Stomach smooth muscle (tissue), 2 donors: Measurements from ENCODE around the gene WDR88.
"Not testable (repeated sequence)": the region's sequence is repeated elsewhere in the genome, so short reads cannot be mapped to it uniquely, and the experiment has no call there.

Experiments
- H3K27ac ChIP-seq: one replicate; pipeline ENCODE4 v1.7.0; 2013; ENCODE audit warnings: mild to moderate bottlenecking, low read length, inconsistent platforms
- H3K27me3 ChIP-seq, 2 donors: one replicate each; pipeline ENCODE4 v1.7.0; 2013; ENCODE audit warnings: low read length in 2 of 2; ENCODE audit not compliant: insufficient read depth in 2 of 2, control insufficient read depth in 1 of 2
- H3K36me3 ChIP-seq, 2 donors: one replicate each; pipeline ENCODE4 v1.7.0; 2013; ENCODE audit warnings: low read length in 2 of 2; ENCODE audit not compliant: control insufficient read depth in 2 of 2, insufficient read depth in 2 of 2
- H3K4me1 ChIP-seq: one replicate; pipeline ENCODE4 v1.7.0; 2013; ENCODE audit warnings: low read length; ENCODE audit not compliant: control insufficient read depth, insufficient read depth
- H3K4me3 ChIP-seq, 2 donors: one replicate each; pipeline ENCODE4 v1.7.0; 2013; ENCODE audit warnings: low read length in 2 of 2
- H3K9ac ChIP-seq, 2 donors: one replicate each; pipeline ENCODE4 v1.7.0; 2013; ENCODE audit warnings: low read length in 2 of 2, mild to moderate bottlenecking in 1 of 2
- H3K9me3 ChIP-seq, 2 donors: one replicate each; pipeline ENCODE4 v1.7.0; 2013; ENCODE audit warnings: low read length in 2 of 2; ENCODE audit not compliant: control insufficient read depth in 2 of 2
- donor health status: healthy.
- donor health status: Pancreatic carcinoma.

Gene WDR88

DNA sequence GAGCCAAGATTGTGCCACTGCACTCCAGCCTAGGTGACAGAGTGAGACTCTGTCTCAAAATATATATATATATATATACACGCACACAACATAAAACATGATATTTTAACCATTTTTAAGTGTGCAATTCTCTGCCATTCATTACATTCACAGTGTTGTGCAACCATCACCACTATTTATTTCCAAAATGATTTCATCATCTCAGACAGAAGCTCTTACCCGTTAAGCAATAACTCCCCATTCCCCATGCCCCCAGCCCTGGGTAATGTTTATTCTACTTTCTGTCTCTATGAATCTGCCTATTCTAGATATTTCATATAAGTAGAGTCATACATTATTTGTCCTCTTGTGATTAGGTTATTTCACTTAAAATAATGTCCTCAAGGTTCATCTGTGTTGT lies 20.3 kb downstream of the WDR88 start:
- H3K27ac ChIP-seq, result no peak overlapping the region
- H3K9me3 ChIP-seq, result no peaks in the 10 kb centered on the region
- no peaks in the 10 kb centered on the region for H3K36me3 ChIP-seq
- H3K4me3 ChIP-seq, result no peak overlapping the region
- H3K4me1 ChIP-seq, result no peaks in the 10 kb centered on the region
- H3K27me3 ChIP-seq, result no peaks in the 10 kb centered on the region
- H3K9ac ChIP-seq, result no peak overlapping the region

DNA sequence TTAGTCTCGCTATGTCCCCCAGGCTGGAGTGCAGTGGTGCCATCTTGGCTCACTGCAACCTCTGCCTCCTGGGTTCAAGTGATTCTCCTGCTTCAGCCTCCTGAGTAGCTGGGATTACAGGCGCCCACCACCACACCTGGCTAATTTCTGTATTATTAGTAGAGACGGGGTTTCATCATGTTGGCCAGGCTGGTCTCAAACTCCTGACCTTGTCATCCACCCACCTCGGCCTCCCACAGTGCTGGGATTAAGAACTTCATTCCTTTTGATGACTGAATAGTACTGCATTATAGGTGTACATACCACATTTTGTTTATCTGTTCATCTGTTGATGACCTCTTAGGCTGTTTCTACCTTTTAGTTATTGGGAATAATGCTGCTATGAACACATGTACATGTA lies 20.7 kb downstream of the WDR88 start:
- not testable (repeated sequence) for H3K27me3 ChIP-seq, H3K9me3 ChIP-seq, H3K27ac ChIP-seq

DNA sequence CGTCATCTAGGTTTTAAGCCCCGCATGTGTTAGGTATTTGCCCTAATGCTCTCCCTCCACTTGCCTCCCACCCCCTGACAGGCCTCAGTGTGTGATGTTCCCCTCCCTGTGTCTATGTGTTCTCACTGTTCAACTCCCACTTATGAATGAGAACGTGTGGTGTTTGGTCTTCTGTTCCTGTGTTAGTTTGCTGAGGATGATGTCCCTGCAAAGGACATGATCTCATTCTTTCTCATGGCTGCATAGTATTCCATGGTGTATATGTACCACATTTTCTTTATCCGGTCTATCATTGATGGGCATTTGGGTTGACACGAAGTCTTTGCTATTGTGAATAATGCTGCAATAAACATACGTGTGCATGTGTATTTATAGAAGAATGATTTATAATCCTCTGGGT lies 22.4 kb downstream of the WDR88 start:
- H3K9ac ChIP-seq, H3K27me3 ChIP-seq, H3K9me3 ChIP-seq, H3K36me3 ChIP-seq, H3K27ac ChIP-seq, H3K4me1 ChIP-seq, H3K4me3 ChIP-seq: not testable (repeated sequence)

More for the DNA sequence above, 20.7 kb downstream of the WDR88 start:
- H3K4me3 ChIP-seq, H3K36me3 ChIP-seq, H3K4me1 ChIP-seq, H3K9ac ChIP-seq: not testable (repeated sequence)

DNA sequence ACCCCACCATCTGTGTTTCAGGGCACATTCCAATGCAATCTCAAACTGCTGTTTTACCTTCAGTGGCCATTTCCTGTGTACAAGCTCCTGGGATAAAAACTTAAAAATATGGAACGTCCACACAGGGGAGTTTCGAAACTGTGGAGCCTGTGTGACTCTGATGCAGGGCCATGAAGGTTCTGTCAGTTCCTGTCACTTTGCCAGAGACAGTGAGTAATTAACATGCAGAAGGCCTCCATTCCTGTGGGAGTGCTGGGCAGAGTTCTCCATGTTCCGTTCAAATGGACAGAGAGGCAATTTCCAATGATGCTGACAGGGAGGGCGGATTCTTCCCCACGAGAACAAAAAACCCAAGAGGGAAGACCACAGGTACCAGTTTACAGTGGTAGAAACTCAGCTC lies 24.4 kb downstream of the WDR88 start:
- H3K9ac ChIP-seq, result no peak overlapping the region
- no peaks in the 10 kb centered on the region for H3K27me3 ChIP-seq
- no peak overlapping the region for H3K27ac ChIP-seq
- H3K4me1 ChIP-seq, result no peaks in the 10 kb centered on the region
- H3K9me3 ChIP-seq, result no peaks in the 10 kb centered on the region
- no peaks in the 10 kb centered on the region for H3K36me3 ChIP-seq
- H3K4me3 ChIP-seq, result no peak overlapping the region

DNA sequence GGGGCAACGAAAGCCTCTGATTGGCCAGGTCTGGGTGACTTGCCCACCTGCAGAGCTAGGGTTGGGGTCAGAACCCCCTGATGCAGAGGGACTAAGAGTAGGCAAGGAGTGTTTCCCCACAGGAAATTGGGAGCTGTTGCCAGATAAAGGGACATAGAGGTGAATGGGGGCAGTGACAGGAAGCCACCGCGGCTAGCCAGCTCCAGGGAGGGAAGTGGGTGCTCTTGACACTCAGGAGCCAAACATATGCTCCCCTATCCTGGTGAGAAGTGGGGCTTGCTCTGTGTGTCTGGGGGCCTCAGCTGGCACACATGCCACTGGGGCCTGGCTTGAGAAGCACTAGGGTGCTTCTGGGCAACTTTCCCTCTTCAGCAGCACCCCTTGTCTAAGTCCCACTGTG lies 26.0 kb downstream of the WDR88 start:
- Histone ChIP-seq H3K27ac (no peak overlapping the region), H3K9me3 (no peaks in the 10 kb centered on the region), H3K4me1 (no peaks in the 10 kb centered on the region), H3K4me3 (no peak overlapping the region), H3K27me3 (no peaks in the 10 kb centered on the region), H3K9ac (no peak overlapping the region), H3K36me3 (no peaks in the 10 kb centered on the region)

DNA sequence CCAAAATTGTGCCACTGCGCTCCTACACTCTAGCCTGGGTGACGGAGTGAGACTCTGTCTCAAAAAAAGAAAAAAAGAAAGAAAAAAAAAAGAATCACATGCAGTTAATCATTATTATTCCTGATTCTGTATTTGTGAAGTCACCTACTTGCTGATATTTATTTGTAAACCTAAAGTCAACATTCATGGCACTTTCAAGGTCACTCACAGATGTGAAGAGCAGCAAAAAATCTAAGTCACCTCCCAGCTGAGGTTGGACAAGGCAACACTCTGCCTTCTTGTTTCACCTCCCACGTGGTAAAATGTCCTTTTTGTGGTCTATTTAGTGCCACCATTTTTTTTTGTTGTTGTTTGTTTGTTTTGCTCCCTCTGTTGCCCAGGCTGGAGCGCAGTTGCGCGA lies 26.5 kb downstream of the WDR88 start:
- no peak overlapping the region for H3K9ac ChIP-seq
- H3K4me1 ChIP-seq, result no peaks in the 10 kb centered on the region
- no peaks in the 10 kb centered on the region for H3K36me3 ChIP-seq
- no peaks in the 10 kb centered on the region for H3K27me3 ChIP-seq
- no peak overlapping the region for H3K27ac ChIP-seq
- H3K9me3 ChIP-seq, result no peaks in the 10 kb centered on the region
- H3K4me3 ChIP-seq, result no peak overlapping the region

DNA sequence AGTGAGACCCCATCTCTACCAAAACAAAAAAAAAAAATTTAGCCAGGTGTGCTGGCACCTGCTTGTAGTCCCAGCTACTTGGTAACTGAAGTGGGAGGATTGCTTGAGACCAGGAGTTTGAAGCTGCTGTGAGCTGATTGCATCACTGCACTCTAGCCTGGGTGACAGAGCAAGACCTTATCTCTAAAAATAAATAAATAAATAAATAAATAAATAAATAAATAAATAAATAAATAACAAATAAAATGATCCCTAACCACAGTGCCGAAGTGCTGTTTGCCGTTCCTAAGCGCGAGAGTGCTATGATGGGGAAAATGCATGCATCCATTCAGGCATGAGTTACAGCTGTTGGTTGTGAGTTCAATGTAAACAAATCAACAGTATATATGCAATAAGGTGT lies 27.2 kb downstream of the WDR88 start:
- Histone ChIP-seq H3K27ac (no peak overlapping the region), H3K36me3 (no peaks in the 10 kb centered on the region), H3K4me3 (no peak overlapping the region), H3K27me3 (no peaks in the 10 kb centered on the region), H3K9me3 (no peaks in the 10 kb centered on the region), H3K9ac (no peak overlapping the region), H3K4me1 (no peaks in the 10 kb centered on the region)

DNA sequence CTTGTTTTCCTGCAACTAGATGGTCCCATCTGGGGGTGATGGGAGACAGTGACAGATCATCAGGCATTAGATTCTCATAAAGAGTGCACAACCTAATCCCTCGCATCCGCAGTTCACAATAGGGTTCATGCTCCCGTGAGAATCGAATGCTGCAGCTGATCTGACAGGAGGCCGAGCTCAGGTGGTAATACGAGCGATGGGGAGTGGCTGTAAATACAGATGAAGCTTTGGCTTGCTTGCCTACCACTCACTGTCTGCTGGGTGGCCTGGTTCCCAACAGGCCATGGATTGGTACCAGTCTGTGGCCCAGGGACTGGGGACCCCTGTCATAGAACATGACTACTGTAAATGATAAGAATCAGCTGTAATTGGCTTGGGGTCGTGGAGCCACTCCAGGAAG lies 28.0 kb downstream of the WDR88 start:
- Histone ChIP-seq H3K27ac (no peak overlapping the region), H3K9ac (no peak overlapping the region), H3K27me3 (no peaks in the 10 kb centered on the region), H3K4me1 (no peaks in the 10 kb centered on the region), H3K36me3 (no peaks in the 10 kb centered on the region), H3K4me3 (no peak overlapping the region), H3K9me3 (no peaks in the 10 kb centered on the region)

DNA sequence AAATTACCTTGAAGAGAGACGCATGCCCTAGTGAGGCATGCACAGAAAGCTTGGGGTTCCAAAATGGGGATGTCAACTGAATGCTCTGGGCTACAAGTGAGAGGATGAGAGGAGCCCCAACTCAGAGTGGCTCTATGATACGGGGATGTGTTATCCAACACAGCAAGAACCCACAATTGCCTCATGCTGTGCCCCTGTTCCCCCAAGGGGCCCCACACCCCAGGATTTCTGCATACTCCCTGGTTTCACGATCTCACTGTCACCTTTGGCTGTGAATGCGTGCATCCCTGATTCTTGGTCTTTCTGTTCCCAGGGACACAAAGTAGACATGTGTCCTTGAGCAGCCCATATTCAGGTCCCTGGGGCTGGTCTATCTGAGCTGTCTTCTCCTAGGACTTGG lies 29.3 kb downstream of the WDR88 start:
- Histone ChIP-seq H3K9me3 (no peaks in the 10 kb centered on the region), H3K9ac (no peak overlapping the region), H3K4me3 (no peak overlapping the region), H3K36me3 (no peaks in the 10 kb centered on the region), H3K27me3 (no peaks in the 10 kb centered on the region), H3K4me1 (no peaks in the 10 kb centered on the region), H3K27ac (no peak overlapping the region)

DNA sequence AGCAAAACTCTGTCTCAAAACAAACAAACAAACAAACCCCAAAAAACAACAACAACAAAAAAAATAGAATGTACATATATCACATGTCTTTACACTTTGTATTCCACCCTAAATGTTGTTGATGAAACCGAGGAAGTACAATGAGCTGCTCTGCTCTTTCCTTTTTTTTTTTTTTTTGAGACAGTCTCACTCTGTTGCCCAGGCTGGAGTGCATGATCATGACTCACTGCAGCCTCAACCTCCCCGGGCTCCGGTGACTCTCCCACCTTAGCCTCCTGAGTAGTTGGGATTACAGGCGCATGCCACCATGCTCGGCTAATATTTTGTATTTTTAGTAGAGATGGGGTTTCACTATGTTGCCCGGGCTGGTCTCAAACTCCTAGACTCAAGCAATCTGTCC lies 31.6 kb downstream of the WDR88 start:
- Histone ChIP-seq H3K9me3 (no peaks in the 10 kb centered on the region), H3K27me3 (no peaks in the 10 kb centered on the region), H3K9ac (no peak overlapping the region), H3K27ac (no peak overlapping the region), H3K4me1 (no peaks in the 10 kb centered on the region), H3K4me3 (no peak overlapping the region), H3K36me3 (no peaks in the 10 kb centered on the region)

DNA sequence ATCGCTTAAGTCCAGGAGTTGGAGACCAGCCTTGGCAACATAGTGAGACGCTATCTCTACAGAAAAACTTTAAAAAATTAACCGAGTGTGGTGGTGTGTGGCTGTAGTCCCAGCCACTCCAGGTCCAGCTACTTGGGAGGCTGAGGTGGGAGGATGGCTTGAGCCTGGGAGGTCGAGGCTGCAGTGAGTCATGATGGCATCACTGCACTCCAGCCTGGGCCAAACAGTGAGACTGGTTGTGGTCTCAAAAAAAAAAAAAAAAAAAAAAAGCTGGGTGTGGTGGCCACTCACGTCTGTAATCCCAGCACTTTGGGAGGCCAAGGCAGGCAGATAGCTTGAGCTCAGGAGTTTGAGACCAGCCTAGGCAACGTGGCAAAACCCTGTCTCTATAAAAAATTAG lies 34.1 kb downstream of the WDR88 start:
- H3K9me3 ChIP-seq, H3K9ac ChIP-seq, H3K4me1 ChIP-seq, H3K27ac ChIP-seq, H3K4me3 ChIP-seq, H3K27me3 ChIP-seq, H3K36me3 ChIP-seq: not testable (repeated sequence)

DNA sequence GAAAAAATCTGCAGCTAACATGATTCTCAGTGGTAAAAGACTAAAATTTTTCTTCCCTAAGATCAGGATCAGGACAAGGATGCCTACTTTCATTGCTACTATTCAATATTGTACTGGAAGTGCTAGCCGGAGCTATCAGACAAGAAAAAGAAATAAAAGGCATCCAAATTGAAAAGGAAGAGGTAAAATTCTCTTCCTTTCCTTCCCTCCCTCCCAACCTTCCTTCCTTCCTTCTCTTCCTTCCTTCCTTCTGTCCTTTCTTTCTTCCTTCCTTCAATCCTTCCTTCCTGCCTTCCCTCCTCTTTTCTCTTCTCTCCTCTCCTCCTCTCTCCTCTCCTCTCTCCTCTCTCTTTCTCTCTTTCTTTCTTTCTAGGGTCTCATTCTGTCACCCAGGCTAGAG lies 35.5 kb downstream of the WDR88 start:
- H3K9me3 ChIP-seq, result no peaks in the 10 kb centered on the region
- H3K27ac ChIP-seq, result no peak overlapping the region
- no peaks in the 10 kb centered on the region for H3K27me3 ChIP-seq
- no peaks in the 10 kb centered on the region for H3K36me3 ChIP-seq
- H3K4me1 ChIP-seq, result no peaks in the 10 kb centered on the region
- no peak overlapping the region for H3K4me3 ChIP-seq
- no peak overlapping the region for H3K9ac ChIP-seq
